Stimulated activated CD8-positive, alpha-beta memory T cell treated with anti-CD3 and anti-CD28 coated beads, Interleukin-7, amount 100 ng/mL, for 4 hours (primary cell): ENCODE results near the gene GPRC5D.

Experiments
- DNase-seq, 2 donors: peaks; one replicate each; pipeline ENCODE4 v3.0.0-alpha.2; 2020; ENCODE audit warnings: low read depth in 2 of 2

GPRC5D gene

DNA sequence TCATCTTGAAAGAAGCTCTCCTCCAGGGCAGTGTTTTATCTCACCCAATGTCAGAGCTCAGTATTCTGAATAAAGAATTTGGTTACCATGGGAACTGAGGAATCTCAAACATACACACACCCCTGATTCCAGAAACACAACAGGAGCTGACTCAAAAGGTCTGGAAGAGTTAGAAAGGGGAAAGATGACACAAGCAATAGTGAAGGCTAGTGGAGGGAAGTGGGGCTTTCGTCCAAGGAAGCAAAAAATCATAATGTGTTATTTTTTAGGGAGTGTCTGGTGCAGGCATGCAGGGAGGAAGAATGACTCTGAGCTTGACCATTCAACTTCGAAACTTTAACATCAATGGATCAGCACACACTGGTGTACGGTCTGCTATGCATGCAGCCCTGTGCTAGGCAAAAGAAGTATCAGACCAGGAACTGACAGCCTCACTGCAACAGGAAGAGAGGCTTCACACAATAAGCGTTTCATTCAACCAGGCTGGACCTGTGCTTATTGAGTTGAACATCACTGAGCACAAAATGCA lies 27.8 kb upstream of the GPRC5D start:
- DNase-seq, result no peak

DNA sequence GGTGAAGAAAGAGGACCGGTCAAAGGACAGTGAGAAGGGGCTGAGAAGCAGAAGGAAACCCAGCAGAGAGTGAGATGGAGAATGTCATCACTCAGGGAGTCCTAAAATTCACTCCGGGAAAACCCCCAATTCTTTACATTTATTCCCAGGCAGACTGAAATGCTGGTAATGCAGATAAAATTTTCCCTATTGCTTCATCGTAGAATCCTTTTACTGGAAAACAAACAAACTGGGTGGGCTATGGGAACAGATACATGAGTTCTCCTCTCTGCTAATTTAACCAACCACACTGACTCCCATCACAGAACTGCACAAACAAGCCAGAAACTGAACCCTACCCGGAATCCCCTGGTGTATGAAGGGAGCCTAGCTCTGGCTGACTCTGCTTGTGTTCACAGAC lies 27.2 kb upstream of the GPRC5D start:
- DNase-seq, result no peak

- DNase-seq, result no peak
Observed at GRCh38 chr12:12977231-12977630, 25.3 kb upstream of the GPRC5D start.

DNA sequence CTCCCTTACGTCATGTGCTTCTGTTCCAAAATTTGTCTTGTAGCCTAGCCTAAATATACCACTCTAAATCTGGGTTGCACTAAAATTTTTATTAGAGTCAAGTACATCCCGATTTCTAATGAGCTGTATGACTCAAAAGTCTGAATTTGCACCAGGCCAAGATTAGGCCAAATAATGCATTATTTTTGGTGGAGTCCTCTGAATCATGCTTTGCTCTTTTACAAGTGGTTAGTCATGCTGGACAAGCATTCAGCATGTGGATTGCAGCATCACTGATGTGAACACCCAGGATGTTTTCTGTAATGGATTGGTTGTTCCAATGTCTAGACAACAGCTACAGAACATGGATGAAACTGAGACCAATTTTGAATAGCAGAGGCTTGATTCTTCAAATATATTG lies 24.4 kb upstream of the GPRC5D start:
- DNase-seq, result no peak

DNA sequence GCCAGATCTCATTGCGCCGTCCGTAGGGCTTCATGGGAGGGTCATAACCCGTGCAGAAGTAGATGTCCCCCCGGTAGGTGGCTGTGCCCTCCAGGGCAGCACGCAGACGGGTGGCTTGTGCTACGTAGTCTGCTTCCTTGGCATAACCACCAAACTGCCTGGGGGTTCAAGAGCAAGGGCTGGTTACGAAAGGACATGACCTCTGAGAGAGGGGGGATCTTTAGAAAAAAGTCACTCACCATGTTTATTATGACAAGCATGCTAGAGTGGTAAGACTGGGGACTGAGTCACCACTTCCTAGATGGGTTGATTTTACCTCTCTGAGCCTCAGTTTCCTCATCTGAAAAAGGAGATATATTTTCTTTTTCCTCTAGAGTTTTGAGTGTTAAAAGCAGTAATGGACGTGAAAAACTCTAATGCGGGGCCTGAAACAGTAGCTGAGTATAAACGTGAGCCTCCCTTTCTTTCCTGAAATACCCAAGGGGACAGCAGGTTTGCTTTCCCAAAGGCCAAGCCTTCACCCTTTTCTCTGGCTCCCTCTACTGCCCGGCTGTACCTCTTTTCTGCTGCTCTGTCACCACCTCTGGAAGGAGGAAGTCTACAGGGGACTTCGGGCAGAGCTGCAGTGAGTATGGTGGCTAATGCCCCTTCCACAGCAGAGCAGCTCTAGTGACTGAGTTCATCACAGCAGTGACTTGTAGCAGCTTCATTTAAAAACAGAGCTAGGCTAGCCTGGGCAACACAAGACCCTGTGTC lies 23.5 kb upstream of the GPRC5D start:
- DNase-seq, result no peak

DNA sequence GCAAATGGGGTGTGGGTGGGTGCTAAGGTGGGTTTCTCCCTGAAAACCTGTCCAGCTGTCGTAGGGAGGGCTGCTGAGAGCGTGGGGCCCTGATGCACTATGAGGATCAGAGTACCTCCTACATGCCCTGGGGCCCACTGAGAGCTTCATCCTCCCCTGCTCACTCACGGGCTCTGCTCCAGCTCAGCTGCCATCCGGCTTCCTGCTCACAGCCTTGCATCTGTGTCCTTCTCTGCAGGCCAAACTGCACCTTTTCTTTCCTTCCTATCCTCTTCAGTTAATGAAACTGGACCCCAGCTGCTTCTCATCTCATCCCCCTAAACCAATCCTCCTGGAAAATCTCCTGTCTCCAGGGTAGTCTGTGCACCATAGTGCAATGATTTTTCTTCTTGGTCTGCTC lies 22.2 kb upstream of the GPRC5D start:
- no peak for DNase-seq

DNA sequence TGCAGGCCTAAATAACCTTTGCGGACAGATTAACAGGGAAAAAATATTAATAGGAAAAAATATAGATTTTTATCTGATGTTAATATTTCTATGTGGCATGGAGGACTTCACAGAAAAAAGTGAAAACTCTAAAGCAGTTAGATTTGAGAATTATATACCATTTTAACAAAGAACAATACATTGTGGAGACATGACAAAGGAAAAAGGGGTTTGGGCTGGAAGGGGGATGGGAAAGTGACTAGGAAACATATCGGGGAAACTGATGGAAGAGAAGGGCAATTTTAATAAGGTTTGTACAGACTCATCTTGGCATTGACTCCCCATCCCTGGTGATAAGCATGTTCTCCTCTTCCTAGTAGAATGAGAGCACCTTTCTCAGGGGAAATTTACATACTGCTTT lies 21.0 kb upstream of the GPRC5D start:
- no peak for DNase-seq

- DNase-seq, result no peak
Observed at GRCh38 chr12:12965836-12966235, 13.9 kb upstream of the GPRC5D start.

DNA sequence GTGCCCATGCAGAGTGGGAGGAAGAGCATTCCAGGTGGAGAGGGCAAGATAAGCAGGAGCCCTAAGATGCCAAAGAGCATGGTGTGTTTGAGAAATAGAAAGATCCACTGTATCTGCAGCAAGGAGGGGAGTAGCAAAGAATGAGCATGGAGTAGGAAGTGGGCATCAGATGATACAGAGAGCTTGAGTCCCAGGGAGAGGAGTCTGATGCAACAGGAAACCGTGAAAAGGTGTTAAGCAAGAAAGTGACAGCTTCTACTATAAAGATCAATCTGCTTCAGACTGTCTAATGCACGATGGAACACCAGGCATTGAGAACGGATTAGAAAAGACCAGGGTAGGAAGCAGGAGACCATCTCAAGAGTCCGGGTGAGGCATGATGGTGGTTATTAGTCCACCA lies 12.3 kb upstream of the GPRC5D start:
- DNase-seq, result no peak

GRCh38 chr12:12960639-12961209 lies 8.8 kb upstream of the GPRC5D start:
- no peak for DNase-seq

DNA sequence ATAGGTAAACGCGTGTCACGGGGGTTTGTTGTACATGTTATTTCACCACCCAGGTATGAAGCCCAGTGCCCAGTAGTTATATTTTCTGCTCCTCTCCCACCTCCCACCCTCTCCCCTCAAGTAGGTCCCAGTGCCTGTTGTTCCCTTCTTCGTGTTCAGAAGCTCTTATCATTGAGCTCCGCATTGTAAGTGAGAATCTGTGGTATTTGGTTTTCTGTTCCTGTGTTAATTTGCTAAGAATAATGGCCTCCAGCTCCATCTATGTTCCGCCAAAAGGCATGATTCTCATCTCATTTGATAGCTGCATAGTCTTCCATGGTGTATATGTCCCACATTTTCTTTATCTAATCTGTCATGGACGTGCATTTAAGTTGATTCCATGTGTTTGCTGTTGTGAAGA lies 6.9 kb upstream of the GPRC5D start:
- DNase-seq, result no peak

- no peak for DNase-seq
Observed at GRCh38 chr12:12954878-12955625, 3.1 kb upstream of the GPRC5D start.

DNA sequence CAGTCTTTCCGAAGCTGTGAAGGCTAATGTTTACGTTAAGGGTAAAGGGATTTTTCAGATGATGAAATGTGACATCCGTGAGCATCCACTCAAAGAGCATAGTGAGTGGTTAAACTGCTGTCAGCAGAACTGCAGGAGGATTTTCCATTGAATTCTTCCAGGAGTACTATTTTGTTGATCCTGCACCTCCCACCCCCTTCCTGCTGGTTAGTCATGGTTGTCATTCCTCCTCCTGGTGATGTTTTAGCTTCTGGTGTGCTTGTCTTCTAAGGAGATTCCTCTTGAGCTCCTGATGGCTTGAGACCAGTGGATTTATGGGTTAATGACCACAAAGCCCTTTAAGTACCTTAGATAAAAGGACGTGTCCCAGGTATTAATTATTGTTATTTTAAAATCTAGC lies 2.4 kb upstream of the GPRC5D start:
- DNase-seq, result no peak

GRCh38 chr12:12951504-12951903 lies 466 bp downstream of the GPRC5D start:
- DNase-seq, result no peak

- DNase-seq, result no peak
Observed at GRCh38 chr12:12947902-12948301, 4.1 kb downstream of the GPRC5D start.

DNA sequence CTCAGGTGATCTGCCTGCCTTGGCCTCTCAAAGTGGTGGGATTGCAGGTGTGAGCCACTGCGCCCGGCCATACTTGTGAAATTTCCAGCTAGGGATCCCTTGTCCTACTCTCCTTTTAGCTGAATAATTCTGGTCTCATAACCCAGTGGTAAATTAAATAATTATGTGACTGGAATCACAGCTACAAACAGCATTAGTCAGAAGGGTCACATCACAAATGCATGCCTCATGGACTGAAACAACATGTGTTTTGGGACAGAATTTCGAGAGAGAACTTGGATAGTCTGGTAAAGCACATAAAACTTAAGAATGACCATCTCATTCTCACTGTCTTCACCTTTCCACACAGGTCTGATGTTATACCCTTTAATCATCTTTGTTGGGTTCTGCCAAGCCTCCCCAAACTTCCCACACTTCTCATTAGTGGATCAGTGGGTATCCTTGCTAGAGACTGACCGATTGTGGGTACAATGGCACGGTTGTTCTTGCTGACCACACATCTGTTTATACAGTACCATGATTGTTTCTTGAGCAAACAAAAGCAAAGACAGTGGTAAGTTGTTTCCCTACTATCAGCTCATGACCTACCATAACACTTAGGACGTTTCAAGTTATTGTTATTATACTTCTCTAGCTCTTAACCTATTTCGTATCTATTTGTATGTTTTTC lies 5.1 kb downstream of the GPRC5D start:
- no peak for DNase-seq

GRCh38 chr12:12945591-12945990 lies 6.4 kb downstream of the GPRC5D start:
- DNase-seq, result no peak

DNA sequence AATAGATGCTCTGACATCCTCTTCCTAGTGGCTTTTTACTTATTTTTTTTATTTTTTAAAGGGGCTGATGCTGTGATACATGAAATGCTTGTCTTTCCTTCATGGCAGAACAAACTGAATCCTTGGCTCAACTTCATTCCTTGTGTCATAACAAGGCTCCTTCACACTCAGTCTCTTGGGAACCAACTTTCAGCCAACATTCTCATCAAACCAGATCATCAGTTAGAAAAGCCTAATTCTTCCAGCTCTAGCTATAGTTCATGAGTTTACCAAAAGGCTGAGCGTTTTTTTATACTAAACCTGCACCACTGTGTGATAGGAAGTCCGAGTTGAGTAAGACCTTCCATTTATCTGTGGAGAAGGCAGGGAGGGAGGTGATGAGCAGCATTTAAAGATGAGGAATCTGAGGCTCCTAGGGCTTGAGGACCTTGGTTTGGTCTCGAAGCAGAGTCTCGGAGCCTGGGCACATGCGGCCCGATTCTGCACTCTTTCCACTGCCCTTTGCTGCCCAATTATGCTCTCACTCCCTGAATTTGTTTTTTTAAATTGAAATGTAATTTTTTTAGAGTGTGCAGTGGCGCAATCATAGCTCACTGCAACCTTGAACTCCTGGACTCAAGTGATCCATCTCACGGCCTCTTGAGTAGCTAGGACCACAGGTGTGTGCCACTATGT lies 8.2 kb downstream of the GPRC5D start:
- DNase-seq, result no peak

GRCh38 chr12:12941450-12942350 lies 10.3 kb downstream of the GPRC5D start:
- DNase-seq, result no peak

DNA sequence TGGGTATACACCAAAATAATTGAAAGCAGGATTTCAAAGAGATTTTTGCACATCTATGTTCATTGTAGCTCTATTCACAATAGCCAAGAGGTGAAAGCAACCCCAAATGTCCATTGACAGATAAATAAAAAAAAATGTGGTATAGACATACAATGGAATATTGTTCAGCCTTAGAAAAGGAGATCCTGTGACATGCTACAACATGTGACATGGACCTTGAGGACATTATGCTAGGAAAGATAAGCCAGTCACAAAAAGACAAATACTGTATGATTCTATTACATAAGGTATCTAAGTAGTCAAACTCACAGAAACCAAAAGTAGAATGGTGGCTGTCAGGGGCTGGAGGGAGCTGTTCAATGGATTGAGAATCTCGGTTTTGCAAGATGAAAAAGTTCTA lies 12.1 kb downstream of the GPRC5D start:
- DNase-seq, result no peak

DNA sequence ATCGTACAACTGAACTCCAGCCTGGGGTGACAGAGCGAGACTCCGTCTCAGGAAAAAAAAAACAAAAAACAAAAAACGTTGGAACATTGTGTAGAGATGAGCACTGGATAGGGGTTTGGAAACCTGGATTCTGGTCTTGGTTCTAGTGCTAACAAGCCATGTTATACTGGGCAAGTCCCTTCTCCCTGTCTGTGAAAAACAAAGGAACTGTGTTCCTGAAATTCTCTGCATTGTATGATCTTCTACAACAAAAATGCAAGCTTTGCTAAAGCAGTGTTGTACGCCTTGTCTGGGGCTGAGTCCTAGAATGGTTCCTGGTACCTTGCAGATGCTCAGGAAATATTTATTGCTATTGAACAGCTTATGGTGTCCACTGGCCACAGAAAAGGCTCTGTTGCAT lies 13.4 kb downstream of the GPRC5D start:
- no peak for DNase-seq
